NCI-H146 treated with DMSO at 0.1 percent for 48 hours (cell line): ENCODE results near the gene ANKRD13A.
"Not testable (repeated sequence)": the region's sequence is repeated elsewhere in the genome, so short reads cannot be mapped to it uniquely, and the experiment has no call there.

ENCODE experiments used
- DNase-seq: peaks from one replicate; lab custom pipeline; 2025; ENCODE audit not compliant: unreplicated experiment; lab: John Stamatoyannopoulos, UW

Gene ANKRD13A

DNA sequence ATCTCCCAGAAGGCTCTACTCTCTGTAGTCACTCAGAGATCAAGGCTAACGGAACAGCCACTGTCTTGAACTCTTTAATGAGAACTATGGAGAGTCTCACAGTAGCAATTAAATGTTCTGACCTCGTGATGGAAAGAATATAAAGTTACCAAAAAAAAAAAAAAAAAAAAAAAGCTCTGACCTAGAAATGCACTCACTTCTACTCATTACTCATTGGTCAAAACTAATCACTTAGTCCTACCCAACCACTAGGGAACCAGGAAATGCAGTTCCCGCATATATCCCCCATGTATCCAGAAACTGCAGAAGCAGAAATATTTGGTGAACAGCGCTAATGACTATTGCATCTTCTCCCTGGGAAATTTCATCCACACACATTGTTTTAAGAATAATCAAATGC, 78.6 kb downstream of the ANKRD13A start:
- no peak for DNase-seq

DNA sequence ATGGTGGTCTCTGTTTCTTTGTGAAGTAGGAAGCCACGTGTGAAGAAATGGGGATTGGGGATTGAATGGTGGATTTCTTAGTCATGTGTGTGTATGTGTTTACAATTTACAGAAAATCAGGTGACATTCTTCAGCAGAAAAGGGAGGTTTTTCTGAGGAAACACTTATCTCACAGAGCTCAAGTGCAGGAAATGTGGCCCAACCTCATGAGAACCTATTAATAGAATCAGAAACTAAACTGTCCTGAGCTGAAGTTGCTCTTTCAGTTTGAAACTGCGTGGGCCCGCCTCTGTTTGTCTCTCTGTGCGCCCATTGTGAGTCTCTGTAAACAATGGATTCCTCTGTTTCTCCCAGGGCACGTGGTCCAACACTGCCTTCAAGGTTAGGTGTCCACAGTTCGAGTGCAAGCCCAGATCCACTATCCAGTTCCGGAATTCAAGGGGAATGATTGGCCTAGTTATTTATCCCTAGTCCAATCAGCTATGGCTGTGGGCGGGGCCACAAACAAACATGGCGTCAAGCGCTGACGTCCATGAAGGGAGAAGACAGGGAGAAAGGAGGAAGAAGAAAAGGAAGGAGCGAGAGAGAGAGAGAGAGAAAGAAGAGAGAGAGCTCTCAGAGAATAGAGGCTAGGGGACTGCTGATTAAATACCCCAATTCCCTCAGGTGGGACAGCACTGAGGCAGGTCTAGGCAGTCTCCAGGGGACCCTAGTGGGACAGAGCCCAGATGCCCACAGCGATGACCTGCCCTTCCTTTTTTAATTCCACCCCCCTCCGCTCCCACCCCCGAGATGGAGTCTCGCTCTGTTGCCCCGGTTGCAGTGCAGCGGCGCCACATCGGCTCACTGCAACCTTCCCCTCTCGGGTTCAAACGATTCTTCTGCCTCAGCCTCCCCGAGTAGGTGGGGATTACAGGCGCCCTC, 80.5 kb downstream of the ANKRD13A start:
- peak; percentile 52 for DNase-seq

DNA sequence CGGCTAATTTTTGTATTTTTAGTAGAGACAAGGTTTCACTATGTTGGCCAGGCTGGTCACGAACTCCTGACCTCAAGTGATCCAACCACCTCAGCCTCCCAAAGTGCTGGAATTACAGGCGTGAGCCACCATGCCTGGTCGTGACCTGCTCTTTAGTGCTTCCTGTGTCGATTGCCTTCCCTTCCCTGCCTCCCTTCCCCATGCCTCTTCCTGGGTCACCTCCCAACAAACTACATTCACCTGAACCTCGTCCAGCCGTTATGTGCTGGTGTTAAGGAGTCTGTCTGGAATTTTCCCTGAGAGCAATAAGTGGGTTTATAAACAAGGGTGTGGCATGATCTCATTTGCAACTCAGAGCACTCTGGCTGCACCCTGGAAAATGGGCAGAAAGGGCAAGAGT, 81.2 kb downstream of the ANKRD13A start:
- no peak for DNase-seq

DNA sequence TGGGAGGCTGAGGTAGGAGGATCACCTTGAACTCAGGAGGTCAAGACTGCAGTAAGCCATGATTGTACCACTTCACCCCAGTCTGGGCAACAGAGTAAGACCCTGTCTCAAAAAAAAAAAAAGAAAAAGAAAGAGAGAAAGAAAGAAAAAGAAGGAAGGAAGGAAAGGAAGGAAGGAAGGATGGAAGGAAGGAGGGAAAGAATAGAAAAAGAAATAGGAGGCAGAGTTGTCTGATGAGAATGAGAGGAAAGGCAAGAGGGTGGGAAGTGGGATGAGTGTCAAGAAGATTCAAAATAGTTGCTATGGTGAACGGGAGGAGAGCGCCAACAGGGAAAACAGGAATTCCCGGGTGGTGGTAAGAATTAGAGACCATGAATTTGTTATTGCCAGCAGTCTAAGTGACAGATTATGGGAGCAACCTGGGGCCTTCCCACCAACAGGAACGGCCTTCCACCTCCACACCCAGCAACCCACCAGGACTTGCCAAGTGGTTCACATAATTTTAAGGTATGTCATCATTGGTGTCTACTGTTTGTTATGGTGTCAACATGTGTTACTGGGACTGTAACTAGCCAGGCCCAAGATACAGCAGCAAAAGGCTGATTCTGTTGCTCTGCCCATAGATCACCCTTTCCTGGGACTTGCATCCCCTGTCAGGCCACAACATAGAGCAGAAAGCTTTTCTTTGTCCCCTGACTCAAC, 85.2 kb downstream of the ANKRD13A start:
- no peak for DNase-seq

DNA sequence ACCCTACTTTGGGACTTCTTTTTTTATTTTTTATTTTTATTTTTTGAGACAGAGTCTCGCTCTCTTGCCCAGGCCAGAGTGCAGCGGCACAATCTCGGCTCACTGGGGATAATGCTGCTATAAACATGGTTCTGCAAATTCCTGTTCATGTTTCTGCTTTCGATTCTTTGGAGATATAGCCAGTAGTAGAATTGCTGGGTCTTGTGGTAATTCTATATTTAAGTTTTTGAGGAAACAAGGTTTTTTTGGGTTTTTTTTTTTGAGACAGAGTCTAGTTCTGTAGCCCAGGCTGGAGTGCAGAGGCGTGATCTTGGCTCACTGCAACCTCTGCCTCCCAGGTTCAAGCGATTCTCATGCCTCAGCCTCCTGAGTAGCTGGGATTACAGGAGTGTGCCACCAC, 89.0 kb downstream of the ANKRD13A start:
- DNase-seq, result not testable (repeated sequence)

DNA sequence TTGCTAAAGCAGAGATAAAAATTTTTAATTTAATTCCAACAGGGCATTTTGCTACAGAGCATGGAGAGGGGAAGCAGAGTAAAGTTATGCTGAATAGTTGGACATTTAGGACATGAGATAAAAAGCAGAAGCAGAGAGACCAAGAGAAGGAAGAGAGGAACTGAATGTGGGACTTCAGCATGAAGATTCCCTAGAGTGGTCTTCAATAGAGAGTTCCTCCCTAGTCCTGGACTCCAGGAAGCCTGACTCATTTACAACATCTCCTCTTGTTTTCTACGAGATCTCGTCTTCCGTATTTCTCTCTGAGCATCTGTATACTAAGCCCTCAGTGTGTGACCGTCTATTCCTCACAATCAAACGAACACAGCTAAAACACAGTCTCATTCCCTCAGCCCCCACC, 89.7 kb downstream of the ANKRD13A start:
- no peak for DNase-seq
